Uterus (tissue), 2 donors: ENCODE data around the gene KLF7.

ENCODE experiments used
- CTCF ChIP-seq, 4 experiments: fragments of 200-600 bp in 2 of 4; fragments of 450-650 bp in 2 of 4; sonication (generic) in 2 of 4; IDR thresholded peaks; one replicate each; pipeline ENCODE4 v1.5.1; 2016 to 2019; ENCODE audit warnings: antibody characterized with exemption in 4 of 4, mild to moderate bottlenecking in 2 of 4, moderate library complexity in 1 of 4
- POLR2A ChIP-seq, 2 donors: fragments of 450-650 bp; IDR thresholded peaks; one replicate each; pipeline ENCODE4 v1.6.1; 2016; ENCODE audit warnings: antibody characterized with exemption in 2 of 2, mild to moderate bottlenecking in 1 of 2, moderate library complexity in 1 of 2

DNA sequence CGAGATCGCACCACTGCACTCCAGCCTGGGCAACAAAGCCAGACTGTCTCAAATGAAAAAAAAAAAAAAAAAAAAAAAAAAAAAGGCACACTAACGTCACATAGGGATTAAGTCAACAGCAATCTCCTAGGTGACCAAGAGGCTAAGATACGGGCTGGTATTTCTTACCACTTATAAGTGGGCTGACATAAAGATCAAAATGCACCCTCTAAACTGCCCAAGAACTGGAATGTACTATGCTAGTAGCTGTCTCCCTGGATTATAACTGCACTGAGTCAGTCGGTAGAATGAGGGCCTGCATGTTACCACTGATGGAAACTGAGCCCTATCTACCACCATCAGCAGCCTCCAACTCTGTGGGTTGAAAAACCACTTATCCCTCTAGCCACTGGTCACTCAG is 80.6 kb downstream of the KLF7 start:
- no peak for TF ChIP-seq CTCF (IDR thresholded peaks at IDR 0.05)
- TF ChIP-seq POLR2A (IDR thresholded peaks at IDR 0.05), result no peak
